Gastrocnemius medialis (tissue), 4 donors: Measurements from ENCODE around the gene RAPSN. TPM values are rescaled to one million over a fixed set of nuclear protein-coding genes. Genes with fewer than 3 reads are reported as not detected.

Experiments used
- ATAC-seq, 2 donors: fragments of 150-250 bp; one replicate each; pipeline ENCODE4 v1.9.1; 2016
- DNase-seq, 2 donors: peaks; one replicate each; pipeline ENCODE4 v3.0.0-alpha.2; 2019
- H3K27ac ChIP-seq, 4 donors: fragments of 200-600 bp; sonication (generic); 1 replicate in 1 of 4; 2 replicates in 3 of 4; pipeline ENCODE4 v1.5.1; 2016 to 2018; ENCODE audit warnings: mild to moderate bottlenecking in 2 of 4, moderate library complexity in 1 of 4
- H3K27me3 ChIP-seq, 3 donors: fragments of 200-600 bp; sonication (generic) in 2 of 3; 1 replicate in 1 of 3; 2 replicates in 2 of 3; pipeline versions ENCODE4 v1.5.1 to v1.6.0; 2016 to 2019; ENCODE audit warnings: mild to moderate bottlenecking in 1 of 3, moderate library complexity in 1 of 3
- H3K36me3 ChIP-seq, 2 donors: fragments of 200-600 bp; sonication (generic) in 1 of 2; one replicate each; pipeline ENCODE4 v1.5.1; 2017 to 2018
- H3K4me1 ChIP-seq, 2 donors: fragments of 200-600 bp; sonication (generic) in 1 of 2; one replicate each; pipeline ENCODE4 v1.5.1; 2016 to 2017; ENCODE audit warnings: mild to moderate bottlenecking in 2 of 2
- H3K4me3 ChIP-seq, 4 donors: fragments of 200-600 bp; sonication (generic) in 3 of 4; 1 replicate in 1 of 4; 2 replicates in 3 of 4; pipeline ENCODE4 v1.5.1; 2016 to 2019; ENCODE audit warnings: mild to moderate bottlenecking in 2 of 4
- H3K9me3 ChIP-seq, 3 donors: fragments of 200-600 bp; sonication (generic) in 2 of 3; 1 replicate in 1 of 3; 2 replicates in 2 of 3; pipeline ENCODE4 v1.5.1; 2016 to 2019
- POLR2A ChIP-seq, 2 donors: fragments of 450-650 bp; IDR thresholded peaks; one replicate each; pipeline ENCODE4 v1.6.1; 2017; ENCODE audit warnings: antibody characterized with exemption in 2 of 2, mild to moderate bottlenecking in 2 of 2, moderate library complexity in 2 of 2
- in situ Hi-C, 4 donors: fragments of 200-750 bp; cut with MboI; loops; one replicate each; pipeline versions ENCODE4 v1.15.0 to v1.8.0; 2017; ENCODE audit warnings: low sequenced_read_pairs in 4 of 4
- intact Hi-C: fragments of 100-400 bp; cut with DNase I; formaldehyde crosslinking; loops from one replicate; pipeline ENCODE4 v1.15.1; 2023; ENCODE audit warnings: low total_unique reads
- total RNA-seq, 4 donors: library from RNA; depleted of rRNA; stranded (reverse); fragments of >200 nt; gene quantifications; one replicate each; pipeline versions ENCODE4 v1.1.0 to v1.2.3, GENCODE V29; 2016
- TF ChIP-seq, protein P1 (sequence below), 5 experiments: fragments of 450-650 bp in 3 of 5; fragments of 200-600 bp in 2 of 5; sonication (generic) in 2 of 5; IDR thresholded peaks in 4 of 5; conservative IDR thresholded peaks in 1 of 5; 1 replicate in 4 of 5; 2 replicates in 1 of 5; pipeline ENCODE4 v1.5.1; 2016 to 2019; ENCODE audit warnings: antibody characterized with exemption in 5 of 5, mild to moderate bottlenecking in 3 of 5, moderate library complexity in 3 of 5

The RAPSN gene
- total RNA-seq, 4 donors from 2014 or later = 48.9 to 68.6 (median 59.4) TPM

DNA sequence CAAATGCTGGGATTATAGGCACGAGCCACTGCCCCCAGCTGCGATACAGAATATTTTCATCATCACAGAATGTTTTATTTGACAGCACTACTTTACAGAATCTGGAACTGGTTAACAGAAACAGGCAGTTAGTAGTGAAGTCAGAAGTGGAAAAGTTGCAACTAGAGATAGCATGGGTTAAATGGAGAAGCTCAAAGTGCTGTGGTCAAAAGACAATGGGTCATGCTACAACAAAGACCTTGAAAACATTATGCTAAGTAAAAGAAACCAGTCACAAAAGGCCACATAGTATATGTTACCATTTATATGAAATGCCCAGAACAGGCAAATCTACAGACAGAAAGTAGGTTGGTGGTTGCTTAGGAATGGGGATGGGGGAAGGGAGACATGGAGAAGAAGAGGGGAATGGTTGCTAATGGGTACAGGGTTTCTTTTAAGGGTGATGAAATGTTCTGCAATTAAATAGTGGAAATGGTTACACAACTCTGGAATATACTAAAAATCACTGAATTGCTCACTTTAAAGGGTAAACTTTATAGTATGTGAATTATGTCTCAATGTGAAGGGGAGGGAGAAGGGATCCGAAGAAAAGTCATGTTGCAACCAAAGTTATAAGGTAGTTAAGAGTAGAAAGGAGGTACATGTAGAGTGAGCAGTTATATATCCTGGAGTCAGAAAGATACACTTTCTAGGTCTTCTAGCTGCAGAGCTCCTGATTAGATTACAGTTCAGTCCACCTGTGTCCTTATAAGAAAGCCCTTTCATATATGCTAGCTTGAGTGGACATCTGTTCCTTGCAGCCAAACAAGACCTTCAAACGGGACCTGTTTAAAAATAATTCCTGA is 46.3 kb upstream of the RAPSN start:
- Histone ChIP-seq H3K9me3 (no peaks in the 10 kb centered on the region), H3K36me3 (peaks cover 0 to 8% of the 10 kb centered on the region in 2 donors), H3K4me3 (no peak overlapping the region), H3K4me1 (peaks cover 54 to 57% of the 10 kb centered on the region in 2 donors), H3K27ac (peak overlapping the region in 3 of 4 donors; percentile 53 to 83 (median 82)), H3K27me3 (no peaks in the 10 kb centered on the region)
- TF ChIP-seq, protein P1, sequence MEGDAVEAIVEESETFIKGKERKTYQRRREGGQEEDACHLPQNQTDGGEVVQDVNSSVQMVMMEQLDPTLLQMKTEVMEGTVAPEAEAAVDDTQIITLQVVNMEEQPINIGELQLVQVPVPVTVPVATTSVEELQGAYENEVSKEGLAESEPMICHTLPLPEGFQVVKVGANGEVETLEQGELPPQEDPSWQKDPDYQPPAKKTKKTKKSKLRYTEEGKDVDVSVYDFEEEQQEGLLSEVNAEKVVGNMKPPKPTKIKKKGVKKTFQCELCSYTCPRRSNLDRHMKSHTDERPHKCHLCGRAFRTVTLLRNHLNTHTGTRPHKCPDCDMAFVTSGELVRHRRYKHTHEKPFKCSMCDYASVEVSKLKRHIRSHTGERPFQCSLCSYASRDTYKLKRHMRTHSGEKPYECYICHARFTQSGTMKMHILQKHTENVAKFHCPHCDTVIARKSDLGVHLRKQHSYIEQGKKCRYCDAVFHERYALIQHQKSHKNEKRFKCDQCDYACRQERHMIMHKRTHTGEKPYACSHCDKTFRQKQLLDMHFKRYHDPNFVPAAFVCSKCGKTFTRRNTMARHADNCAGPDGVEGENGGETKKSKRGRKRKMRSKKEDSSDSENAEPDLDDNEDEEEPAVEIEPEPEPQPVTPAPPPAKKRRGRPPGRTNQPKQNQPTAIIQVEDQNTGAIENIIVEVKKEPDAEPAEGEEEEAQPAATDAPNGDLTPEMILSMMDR (IDR thresholded peaks at IDR 0.05 in 4 of 5, conservative IDR thresholded peaks at IDR 0.05 in 1 of 5) = no peak
- no peak for TF ChIP-seq POLR2A (IDR thresholded peaks at IDR 0.05)
- no peak for DNase-seq
- in situ Hi-C loops (no loop called here), intact Hi-C loops (no loop called here)
- ATAC-seq = no peak

DNA sequence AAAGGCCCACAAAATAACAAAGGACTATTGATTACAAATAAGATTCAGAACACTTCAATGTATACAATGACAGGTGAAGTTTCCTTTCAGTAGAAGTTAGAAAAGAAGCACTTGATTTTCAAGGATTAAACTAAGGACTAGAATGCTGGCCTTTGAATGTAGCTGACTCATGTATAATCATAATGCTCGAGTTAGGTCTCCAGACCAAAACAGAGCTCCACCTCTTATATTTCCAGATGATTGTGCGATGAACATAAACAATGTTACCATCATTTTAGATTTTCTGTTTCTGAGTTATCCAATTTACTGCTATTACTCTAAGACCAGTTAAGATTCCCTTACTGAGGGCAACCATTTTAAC is 40.4 kb upstream of the RAPSN start:
- no peak for TF ChIP-seq POLR2A (IDR thresholded peaks at IDR 0.05)
- TF ChIP-seq, protein P1 (IDR thresholded peaks at IDR 0.05 in 4 of 5, conservative IDR thresholded peaks at IDR 0.05 in 1 of 5) = no peak
- Histone ChIP-seq H3K4me1 (peaks cover 0 to 9% of the 10 kb centered on the region in 2 donors), H3K27me3 (no peaks in the 10 kb centered on the region), H3K27ac (peak overlapping the region; percentile 0 to 62 (median 32)), H3K36me3 (peaks cover 0 to 42% of the 10 kb centered on the region in 2 donors), H3K4me3 (no peak overlapping the region), H3K9me3 (no peaks in the 10 kb centered on the region)
- intact Hi-C loops = no loop called here
- no peak for ATAC-seq
- no peak for DNase-seq
- in situ Hi-C loops = no loop called here

DNA sequence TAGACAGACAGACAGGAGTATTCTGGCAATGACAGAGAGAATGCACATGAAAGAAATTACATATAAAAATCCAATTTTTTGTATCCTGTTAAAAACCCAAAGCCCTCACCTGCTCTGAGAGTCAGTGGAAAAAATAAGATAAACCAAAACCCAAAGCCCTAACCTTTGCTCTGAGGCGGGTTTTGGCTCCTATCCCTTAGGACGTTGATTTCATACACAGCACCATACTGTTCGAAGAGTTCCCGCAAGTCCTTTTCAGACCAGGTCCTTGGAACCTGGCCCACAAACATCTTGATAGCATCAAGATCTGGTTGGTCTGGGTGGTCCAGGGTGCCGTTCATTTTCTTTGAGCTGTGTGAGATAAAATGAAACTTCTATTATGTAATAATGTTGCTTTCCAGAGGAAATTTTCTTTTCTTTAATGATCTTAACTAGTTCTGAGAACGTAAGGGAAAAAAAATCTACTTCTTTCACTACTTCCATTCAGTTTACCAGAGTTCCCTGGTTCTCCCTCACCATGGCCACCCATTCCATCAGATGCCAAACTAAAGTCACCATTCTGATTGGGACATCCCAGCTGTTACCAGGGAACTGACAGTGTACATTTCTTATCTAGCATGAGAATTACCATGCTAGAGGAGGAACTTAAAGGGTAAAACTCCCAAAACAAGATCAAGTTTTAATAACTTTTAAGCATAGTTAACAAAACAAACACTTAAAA is 39.9 kb upstream of the RAPSN start:
- in situ Hi-C loops (no loop called here), intact Hi-C loops (no loop called here)
- TF ChIP-seq, protein P1 (IDR thresholded peaks at IDR 0.05 in 4 of 5, conservative IDR thresholded peaks at IDR 0.05 in 1 of 5) = no peak
- TF ChIP-seq POLR2A (IDR thresholded peaks at IDR 0.05) = no peak
- no peaks in the 10 kb centered on the region for H3K9me3 ChIP-seq
- H3K4me1 ChIP-seq = peaks cover 0 to 9% of the 10 kb centered on the region in 2 donors
- peaks cover 0 to 42% of the 10 kb centered on the region in 2 donors for H3K36me3 ChIP-seq
- no peak for DNase-seq
- H3K4me3 ChIP-seq = no peak overlapping the region
- ATAC-seq = peak in 1 of 2 donors; percentile 33
- peak overlapping the region; percentile 7 to 62 (median 32) for H3K27ac ChIP-seq
- no peaks in the 10 kb centered on the region for H3K27me3 ChIP-seq

DNA sequence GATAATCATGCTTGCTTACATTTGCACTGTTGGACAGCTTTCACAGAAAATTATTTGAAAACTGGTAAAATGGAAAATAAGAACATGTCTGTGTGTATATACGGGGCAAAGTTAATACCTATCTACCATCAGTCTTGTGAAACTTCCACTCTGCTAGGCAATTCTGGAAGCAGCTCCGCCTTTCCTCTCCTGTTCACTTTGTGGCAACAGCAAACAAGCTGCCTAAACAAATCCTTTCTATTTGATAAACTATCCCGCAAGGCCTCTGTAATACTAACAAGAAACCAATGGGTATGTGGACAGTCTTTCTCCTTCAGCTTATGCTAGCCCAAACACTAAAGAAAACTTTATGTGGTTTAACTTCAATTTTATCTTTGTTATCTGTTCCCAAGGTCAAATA is 39.2 kb upstream of the RAPSN start:
- intact Hi-C loops = no loop called here
- Histone ChIP-seq H3K4me1 (peaks cover 0 to 9% of the 10 kb centered on the region in 2 donors), H3K27me3 (no peaks in the 10 kb centered on the region), H3K4me3 (no peak overlapping the region), H3K36me3 (peaks cover 0 to 48% of the 10 kb centered on the region in 2 donors), H3K9me3 (no peaks in the 10 kb centered on the region), H3K27ac (peak overlapping the region; percentile 7 to 62 (median 32))
- ATAC-seq (no peak), DNase-seq (no peak)
- in situ Hi-C loops = no loop called here
- no peak for TF ChIP-seq POLR2A (IDR thresholded peaks at IDR 0.05)
- TF ChIP-seq, protein P1 (IDR thresholded peaks at IDR 0.05 in 4 of 5, conservative IDR thresholded peaks at IDR 0.05 in 1 of 5) = no peak
